Keratinocyte (primary cell): ENCODE measurements around the gene TOM1L2.

Experiments
- CTCF ChIP-seq, 3 experiments: IDR thresholded peaks in 1 of 3; conservative IDR thresholded peaks in 1 of 3; optimal IDR thresholded peaks in 1 of 3; 2 replicates in 2 of 3; 3 replicates in 1 of 3; pipeline versions ENCODE3 to v1.5.1; 2011; ENCODE audit warnings: low read length in 3 of 3, mild to moderate bottlenecking in 3 of 3, moderate library complexity in 2 of 3, control low read depth in 1 of 3, inconsistent platforms in 1 of 3; ENCODE audit not compliant: insufficient read depth in 2 of 3; ENCODE audit errors: extremely low read depth in 1 of 3
- EZH2 ChIP-seq: IDR thresholded peaks from one replicate; pipeline ENCODE4 v1.6.1; 2012; ENCODE audit warnings: inconsistent platforms, mild to moderate bottlenecking, low read length, moderate library complexity

- TF ChIP-seq CTCF (optimal IDR thresholded peaks at IDR 0.05 in 1 of 3, IDR thresholded peaks at IDR 0.05 in 1 of 3, conservative IDR thresholded peaks at IDR 0.05 in 1 of 3; ENCODE audit: extremely low read depth in 1 of 3, insufficient read depth in 2 of 3, low read length in 3 of 3) (no peak), EZH2 (no peak)
These were observed 175.5 kb downstream of the TOM1L2 start for GRCh38 chr17:17796787-17797061.
